B cell (primary cell): ENCODE measurements around the gene CCR2. TPM values are rescaled to one million over a fixed set of nuclear protein-coding genes. Genes with fewer than 3 reads are reported as not detected.
A peak's percentile ranks its signal among the peaks of the same experiment; 100 is the strongest.

Experiments used
- ATAC-seq: fragments of 200-7000 bp; cut with Tn5 transposase; one replicate; pipeline ENCODE4 v1.10.0; 2021; ENCODE audit warnings: low read depth, mild to moderate bottlenecking, moderate number of reproducible peaks, moderate library complexity
- CTCF ChIA-PET: fragments of 350-600 bp; sonication (Branson Sonifier 250); formaldehyde crosslinking; loops from one replicate; lab custom pipeline; 2021; ENCODE audit warnings: antibody characterized with exemption, inconsistent platforms; lab: Charles Lee
- POLR2A ChIA-PET: fragments of 350-600 bp; sonication (Branson Sonifier 250); formaldehyde crosslinking; loops from one replicate; lab custom pipeline; 2021; ENCODE audit warnings: antibody characterized with exemption; lab: Charles Lee
- DNase-seq: peaks from one replicate; pipeline ENCODE4 v3.0.0; 2013
- H2AFZ ChIP-seq: 2 replicates; pipeline ENCODE4 v1.6.1; 2012; ENCODE audit warnings: mild to moderate bottlenecking, low read depth, low read length; ENCODE audit not compliant: insufficient read depth, poor library complexity, severe bottlenecking
- H3K27ac ChIP-seq, 2 donors: 1 replicate in 1 of 2; 2 replicates in 1 of 2; pipeline ENCODE4 v1.5.1; 2012 to 2013; ENCODE audit warnings: low read length in 2 of 2, mild to moderate bottlenecking in 2 of 2, moderate library complexity in 1 of 2
- H3K27me3 ChIP-seq, 4 experiments: fragments of 200-600 bp in 1 of 4; sonication (generic) in 1 of 4; replicated peaks in 1 of 4; 1 replicate in 2 of 4; 2 replicates in 2 of 4; pipeline versions ENCODE4 v1.6.1 to v1.7.0; 2013 to 2016; ENCODE audit warnings: low read length in 3 of 4, mild to moderate bottlenecking in 2 of 4, mixed read lengths in 1 of 4, moderate library complexity in 1 of 4; ENCODE audit not compliant: insufficient read depth in 4 of 4, control insufficient read depth in 3 of 4; ENCODE audit errors: control extremely low read depth in 1 of 4
- H3K36me3 ChIP-seq, 2 experiments: replicated peaks in 1 of 2; 1 replicate in 1 of 2; 2 replicates in 1 of 2; pipeline versions ENCODE4 v1.6.1 to v1.7.1; 2013; ENCODE audit warnings: low read length in 1 of 2; ENCODE audit not compliant: insufficient read depth in 2 of 2, control insufficient read depth in 1 of 2; ENCODE audit errors: control extremely low read depth in 1 of 2, extremely low read depth in 1 of 2
- H3K4me1 ChIP-seq, 2 donors: fragments of 200-600 bp in 1 of 2; sonication (generic) in 1 of 2; 1 replicate in 1 of 2; 2 replicates in 1 of 2; pipeline versions ENCODE4 v1.5.1 to v1.6.1; 2013 to 2017; ENCODE audit warnings: low read length in 2 of 2; ENCODE audit not compliant: control insufficient read depth in 2 of 2, insufficient read depth in 2 of 2
- H3K4me2 ChIP-seq: replicated peaks from 2 replicates; pipeline ENCODE3; 2012; ENCODE audit warnings: mild to moderate bottlenecking, low read depth, low read length; ENCODE audit not compliant: poor library complexity, severe bottlenecking
- H3K4me3 ChIP-seq, 5 experiments: fragments of 200-600 bp in 1 of 5; sonication (generic) in 1 of 5; 1 replicate in 3 of 5; 2 replicates in 2 of 5; pipeline versions ENCODE4 v1.5.1 to v1.7.0; 2011 to 2016; ENCODE audit warnings: low read length in 4 of 5, mild to moderate bottlenecking in 4 of 5, low read depth in 2 of 5, control low read depth in 1 of 5, moderate library complexity in 1 of 5; ENCODE audit not compliant: insufficient read depth in 1 of 5; ENCODE audit errors: control extremely low read depth in 1 of 5, extremely low read depth in 1 of 5
- H3K79me2 ChIP-seq: fragments of 200-600 bp; sonication (generic); one replicate; pipeline ENCODE4 v1.6.0; 2016; ENCODE audit warnings: low read length; ENCODE audit not compliant: control insufficient read depth, insufficient read depth
- H3K9ac ChIP-seq: fragments of 200-600 bp; sonication (generic); 2 replicates; pipeline ENCODE4 v1.6.1; 2017; ENCODE audit warnings: mild to moderate bottlenecking, low read length, moderate library complexity
- H3K9me3 ChIP-seq, 3 donors: one replicate each; pipeline versions ENCODE4 v1.6.1 to v1.7.1; 2013; ENCODE audit warnings: low read length in 2 of 3; ENCODE audit not compliant: control insufficient read depth in 2 of 3, insufficient read depth in 1 of 3; ENCODE audit errors: control extremely low read depth in 1 of 3
- H4K20me1 ChIP-seq: 2 replicates; pipeline ENCODE4 v1.6.0; 2012; ENCODE audit warnings: mild to moderate bottlenecking, low read length; ENCODE audit not compliant: insufficient read depth, control insufficient read depth, poor library complexity, severe bottlenecking
- H3K27ac Mint-ChIP-seq: one replicate; pipeline ENCODE4 v1.8.0; 2021; ENCODE audit warnings: mixed read lengths
- H3K27me3 Mint-ChIP-seq: one replicate; pipeline ENCODE4 v1.8.0; 2021; ENCODE audit warnings: mixed read lengths
- H3K4me1 Mint-ChIP-seq: one replicate; pipeline ENCODE4 v1.8.0; 2021; ENCODE audit warnings: mixed read lengths
- H3K4me3 Mint-ChIP-seq: one replicate; pipeline ENCODE4 v1.8.0; 2021; ENCODE audit warnings: mixed read lengths
- H3K9me3 Mint-ChIP-seq: one replicate; pipeline ENCODE4 v1.8.0; 2022; ENCODE audit warnings: mixed read lengths; ENCODE audit not compliant: insufficient read depth
- CTCF ChIP-seq: fragments of 200-600 bp; IDR thresholded peaks from one replicate; pipeline ENCODE4 v1.8.0; 2022; ENCODE audit warnings: antibody characterized with exemption, mild to moderate bottlenecking
- EZH2 ChIP-seq: IDR thresholded peaks from 2 replicates; pipeline ENCODE4 v1.6.1; 2012; ENCODE audit warnings: borderline replicate concordance, low read depth, mild to moderate bottlenecking, moderate library complexity, low read length; ENCODE audit not compliant: insufficient read depth, poor library complexity, severe bottlenecking
- WGBS: methylation state at CpG from one replicate; pipeline ENCODE4 v1.1.5; 2013; ENCODE audit warnings: missing lambda C conversion rate; ENCODE audit not compliant: insufficient coverage; 5-methylcytosine and 5-hydroxymethylcytosine counted together
- intact Hi-C: fragments of 100-400 bp; cut with micrococcal nuclease; formaldehyde crosslinking; loops from one replicate; pipeline ENCODE4 v1.10.0; 2022
- polyA plus RNA-seq: library from polyadenylated mRNA; depleted of rRNA; stranded (reverse); fragments of >200 nt; gene quantifications from 2 replicates; pipeline ENCODE4 v1.2.3, GENCODE V29; 2012
- total RNA-seq, 2 donors: library from RNA; stranded (reverse); fragments of 120-200 nt in 1 of 2; gene quantifications; 1 replicate in 1 of 2; 2 replicates in 1 of 2; pipeline versions ENCODE4 v1.2.3 to v1.2.4, GENCODE V29; 2013 to 2022

The CCR2 gene
- total and polyA plus RNA-seq, 2 donors (not counting 1 experiment from before 2014, with no cell fraction given), result 0.34 to 0.82 TPM

GRCh38 chr3:46406788-46407611 lies 53.1 kb downstream of the CCR2 start, which contains the start of the genes CCR5AS and CCRL2:
TSS of gene CCR5AS (minus strand) at chr3:46407066.
TSS of gene CCRL2 (plus strand) at chr3:46407259. CDS start at chr3:46408080, 821 bp downstream.
- Mint-ChIP-seq H3K4me1 (peaks cover 35% of the 10 kb centered on the region), H3K27me3 (no peaks in the 10 kb centered on the region), H3K27ac (peak within 1 kb of the TSS; percentile 83), H3K9me3 (peaks cover 3% of the 10 kb centered on the region), H3K4me3 (peak within 1 kb of the TSS; percentile 85)
- Histone ChIP-seq H3K27me3 (no peaks in the 10 kb centered on the region), H3K4me1 (peaks cover 27 to 30% of the 10 kb centered on the region in 2 donors), H4K20me1 (no peaks in the 10 kb centered on the region), H3K79me2 (no peaks in the 10 kb centered on the region), H3K27ac (peak within 1 kb of the TSS; percentile 34 to 56), H3K4me3 (peak within 1 kb of the TSS in 4 of 5 experiments; percentile 30 to 74 (median 51)), H2AFZ (peak within 1 kb of the TSS; percentile 77), H3K36me3 (no peaks in the 10 kb centered on the region), H3K9me3 (peaks cover 0 to 5% (median 0%) of the 10 kb centered on the region in 3 donors), H3K4me2 (peak within 1 kb of the TSS; percentile 89), H3K9ac (peak within 1 kb of the TSS; percentile 65)
- POLR2A ChIA-PET, result interaction anchor here (2.1 kb wide), 1 partner anchor 24 kb away, joined by 7 read pairs; no protein-coding TSS in a partner anchor
- TF ChIP-seq EZH2, result no peak
- no peak for TF ChIP-seq CTCF
- 32% methylated on average over 17 of the region's 20 CpGs for WGBS
- intact Hi-C loops, result no loop called here
- ATAC-seq (peak; percentile 78), DNase-seq (peak; percentile 73)
- CTCF ChIA-PET, result interaction anchor here (0.9 to 1.5 kb wide), 3 partner anchors 24 to 82 kb away, joined by 3 to 7 read pairs (median 4); no protein-coding TSS in a partner anchor
